ENCODE results near the gene F5. TPM values are rescaled to one million over a fixed set of nuclear protein-coding genes. Genes with fewer than 3 reads are reported as not detected.

Gene F5
- total and polyA plus RNA-seq, 2 donors (not counting 1 experiment from before 2014, with no cell fraction given): under 0.01 TPM; not detected in 1

DNA sequence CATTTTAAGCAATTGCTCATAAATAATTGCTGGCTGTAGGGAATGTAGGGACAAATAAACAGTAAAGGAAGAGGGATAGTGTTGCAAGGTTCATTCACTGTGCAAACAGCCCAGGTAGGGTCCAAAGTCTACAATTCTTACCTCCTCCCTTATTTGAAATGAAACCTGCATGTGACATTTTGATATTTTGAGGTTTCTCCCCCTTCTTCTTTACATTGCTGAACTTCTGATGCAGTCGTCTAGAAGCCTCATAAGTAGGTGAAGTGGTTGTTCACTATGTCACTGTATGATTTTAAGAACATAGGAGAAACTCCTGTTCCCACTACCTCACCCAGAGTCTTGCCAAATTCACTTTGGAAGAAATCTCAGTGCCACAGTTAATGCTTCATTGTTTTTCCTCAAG is 16.1 kb downstream of the F5 start:
- Histone ChIP-seq H3K4me3 (replicated peaks in 1 of 4; ENCODE audit: control extremely low read depth in 1 of 4, insufficient read depth in 1 of 4, low read depth in 3 of 4, low read length in 4 of 4) (no peak overlapping the region), H3K9ac (ENCODE audit: insufficient read depth, low read length) (no peak overlapping the region), H3K4me2 (ENCODE audit: extremely low read depth, insufficient read depth, low read length) (no peak overlapping the region), H3K27me3 (ENCODE audit: control insufficient read depth, insufficient read depth, low read length) (no peaks in the 10 kb centered on the region), H3K4me1 (ENCODE audit: control insufficient read depth, extremely low read depth, insufficient read depth, low read length) (no peaks in the 10 kb centered on the region), H3K27ac (ENCODE audit: insufficient read depth, low read length) (no peak overlapping the region), H2AFZ (ENCODE audit: low read length) (no peak overlapping the region), H3K79me2 (ENCODE audit: control insufficient read depth, insufficient read depth, low read length) (no peaks in the 10 kb centered on the region), H3K9me3 (ENCODE audit: control insufficient read depth, insufficient read depth, low read depth, low read length) (no peaks in the 10 kb centered on the region), H4K20me1 (ENCODE audit: control insufficient read depth, extremely low read depth, insufficient read depth, low read length) (no peaks in the 10 kb centered on the region), H3K36me3 (ENCODE audit: control insufficient read depth, insufficient read depth, low read length) (no peaks in the 10 kb centered on the region)
- TF ChIP-seq EZH2 (IDR thresholded peaks at IDR 0.05; ENCODE audit: low read length, missing control alignments): no peak
- TF ChIP-seq, protein P1, sequence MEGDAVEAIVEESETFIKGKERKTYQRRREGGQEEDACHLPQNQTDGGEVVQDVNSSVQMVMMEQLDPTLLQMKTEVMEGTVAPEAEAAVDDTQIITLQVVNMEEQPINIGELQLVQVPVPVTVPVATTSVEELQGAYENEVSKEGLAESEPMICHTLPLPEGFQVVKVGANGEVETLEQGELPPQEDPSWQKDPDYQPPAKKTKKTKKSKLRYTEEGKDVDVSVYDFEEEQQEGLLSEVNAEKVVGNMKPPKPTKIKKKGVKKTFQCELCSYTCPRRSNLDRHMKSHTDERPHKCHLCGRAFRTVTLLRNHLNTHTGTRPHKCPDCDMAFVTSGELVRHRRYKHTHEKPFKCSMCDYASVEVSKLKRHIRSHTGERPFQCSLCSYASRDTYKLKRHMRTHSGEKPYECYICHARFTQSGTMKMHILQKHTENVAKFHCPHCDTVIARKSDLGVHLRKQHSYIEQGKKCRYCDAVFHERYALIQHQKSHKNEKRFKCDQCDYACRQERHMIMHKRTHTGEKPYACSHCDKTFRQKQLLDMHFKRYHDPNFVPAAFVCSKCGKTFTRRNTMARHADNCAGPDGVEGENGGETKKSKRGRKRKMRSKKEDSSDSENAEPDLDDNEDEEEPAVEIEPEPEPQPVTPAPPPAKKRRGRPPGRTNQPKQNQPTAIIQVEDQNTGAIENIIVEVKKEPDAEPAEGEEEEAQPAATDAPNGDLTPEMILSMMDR (conservative IDR thresholded peaks at IDR 0.05 in 1 of 2, IDR thresholded peaks at IDR 0.05 in 1 of 2; ENCODE audit: low read depth in 1 of 2, low read length in 2 of 2): no peak
- DNase-seq (ENCODE audit: low read depth in 2 of 2): no peak

DNA sequence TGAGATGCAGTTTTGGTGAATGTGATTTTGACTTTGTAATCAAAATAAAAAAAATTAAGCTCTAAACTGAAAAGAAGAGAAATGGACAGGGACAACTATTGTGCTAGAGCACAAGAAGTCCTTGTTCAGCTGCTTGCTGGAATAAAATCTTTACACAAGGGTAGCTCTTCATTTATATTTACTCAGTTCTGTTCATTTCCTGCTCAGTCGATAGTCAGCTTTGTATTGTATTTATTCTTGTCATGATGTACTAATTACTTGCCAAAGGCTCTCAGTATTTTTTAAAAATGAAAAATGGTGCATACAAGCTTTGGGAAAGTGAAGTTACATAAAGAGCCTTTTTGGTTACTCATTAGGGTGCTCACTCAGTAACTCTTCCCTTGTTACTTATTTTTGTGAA is 17.8 kb downstream of the F5 start:
- no peak overlapping the region for H3K4me2 ChIP-seq (ENCODE audit: extremely low read depth, insufficient read depth, low read length)
- H3K4me1 ChIP-seq (ENCODE audit: control insufficient read depth, extremely low read depth, insufficient read depth, low read length): no peaks in the 10 kb centered on the region
- H3K79me2 ChIP-seq (ENCODE audit: control insufficient read depth, insufficient read depth, low read length): no peaks in the 10 kb centered on the region
- no peaks in the 10 kb centered on the region for H3K9me3 ChIP-seq (ENCODE audit: control insufficient read depth, insufficient read depth, low read depth, low read length)
- no peak for DNase-seq (ENCODE audit: low read depth in 2 of 2)
- no peaks in the 10 kb centered on the region for H4K20me1 ChIP-seq (ENCODE audit: control insufficient read depth, extremely low read depth, insufficient read depth, low read length)
- H3K27ac ChIP-seq (ENCODE audit: insufficient read depth, low read length): no peak overlapping the region
- H3K27me3 ChIP-seq (ENCODE audit: control insufficient read depth, insufficient read depth, low read length): no peaks in the 10 kb centered on the region
- TF ChIP-seq EZH2 (IDR thresholded peaks at IDR 0.05; ENCODE audit: low read length, missing control alignments): no peak
- TF ChIP-seq, protein P1 (conservative IDR thresholded peaks at IDR 0.05 in 1 of 2, IDR thresholded peaks at IDR 0.05 in 1 of 2; ENCODE audit: low read depth in 1 of 2, low read length in 2 of 2): no peak
- no peak overlapping the region for H2AFZ ChIP-seq (ENCODE audit: low read length)
- no peak overlapping the region for H3K4me3 ChIP-seq (replicated peaks in 1 of 4; ENCODE audit: control extremely low read depth in 1 of 4, insufficient read depth in 1 of 4, low read depth in 3 of 4, low read length in 4 of 4)
- no peak overlapping the region for H3K9ac ChIP-seq (ENCODE audit: insufficient read depth, low read length)
- H3K36me3 ChIP-seq (ENCODE audit: control insufficient read depth, insufficient read depth, low read length): no peaks in the 10 kb centered on the region

DNA sequence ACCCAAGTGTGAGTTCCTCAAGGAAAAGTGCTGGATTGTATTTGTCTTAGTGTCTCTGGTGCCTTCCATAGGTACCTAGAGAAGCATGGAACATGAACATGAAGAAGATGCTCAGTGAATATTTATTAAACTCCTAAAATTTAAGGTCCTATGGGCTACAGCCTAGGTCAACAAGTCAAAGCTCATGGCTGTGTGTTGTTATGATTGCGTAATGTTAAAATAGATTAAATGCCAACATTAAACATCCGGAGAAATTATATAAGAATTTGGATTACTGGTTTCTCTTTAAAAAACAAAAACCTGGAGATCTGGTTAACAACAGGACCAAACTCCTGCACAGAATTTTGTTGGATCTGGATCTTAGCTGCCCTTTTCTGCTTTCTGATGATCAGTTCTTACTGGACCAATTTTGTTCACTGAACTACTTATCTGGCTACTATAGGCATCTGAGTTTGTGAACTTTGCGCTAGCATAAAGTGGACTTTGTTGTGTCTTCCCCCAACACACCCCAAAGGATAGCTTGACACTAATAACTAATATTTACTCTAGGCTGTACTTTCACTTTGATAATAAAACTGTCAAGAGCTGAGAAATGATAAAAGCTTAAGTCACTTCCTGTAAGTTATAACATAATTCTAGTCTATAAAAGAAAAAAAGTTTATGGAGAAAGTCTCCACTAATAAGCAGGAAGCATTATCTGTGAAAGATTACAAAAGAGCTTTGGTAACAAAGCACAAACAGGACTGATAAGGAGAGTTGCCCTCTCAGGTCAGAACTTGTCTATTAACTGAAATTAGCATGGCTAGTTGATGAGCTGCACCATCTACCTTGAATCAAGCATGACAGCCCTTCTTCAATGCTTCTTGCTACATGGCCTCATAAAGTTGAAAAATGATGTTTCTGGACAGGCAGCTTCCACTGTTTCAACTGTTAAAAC is 20.7 kb downstream of the F5 start:
- Histone ChIP-seq H3K4me3 (replicated peaks in 1 of 4; ENCODE audit: control extremely low read depth in 1 of 4, insufficient read depth in 1 of 4, low read depth in 3 of 4, low read length in 4 of 4) (no peak overlapping the region), H3K27me3 (ENCODE audit: control insufficient read depth, insufficient read depth, low read length) (no peaks in the 10 kb centered on the region), H3K9ac (ENCODE audit: insufficient read depth, low read length) (no peak overlapping the region), H2AFZ (ENCODE audit: low read length) (no peak overlapping the region), H3K36me3 (ENCODE audit: control insufficient read depth, insufficient read depth, low read length) (no peaks in the 10 kb centered on the region), H4K20me1 (ENCODE audit: control insufficient read depth, extremely low read depth, insufficient read depth, low read length) (no peaks in the 10 kb centered on the region), H3K4me1 (ENCODE audit: control insufficient read depth, extremely low read depth, insufficient read depth, low read length) (no peaks in the 10 kb centered on the region), H3K4me2 (ENCODE audit: extremely low read depth, insufficient read depth, low read length) (no peak overlapping the region), H3K27ac (ENCODE audit: insufficient read depth, low read length) (no peak overlapping the region), H3K9me3 (ENCODE audit: control insufficient read depth, insufficient read depth, low read depth, low read length) (no peaks in the 10 kb centered on the region), H3K79me2 (ENCODE audit: control insufficient read depth, insufficient read depth, low read length) (no peaks in the 10 kb centered on the region)
- TF ChIP-seq, protein P1 (conservative IDR thresholded peaks at IDR 0.05 in 1 of 2, IDR thresholded peaks at IDR 0.05 in 1 of 2; ENCODE audit: low read depth in 1 of 2, low read length in 2 of 2): no peak
- no peak for TF ChIP-seq EZH2 (IDR thresholded peaks at IDR 0.05; ENCODE audit: low read length, missing control alignments)
- DNase-seq (ENCODE audit: low read depth in 2 of 2): no peak
